Measurements from ENCODE around the gene KLHL33.

DNA sequence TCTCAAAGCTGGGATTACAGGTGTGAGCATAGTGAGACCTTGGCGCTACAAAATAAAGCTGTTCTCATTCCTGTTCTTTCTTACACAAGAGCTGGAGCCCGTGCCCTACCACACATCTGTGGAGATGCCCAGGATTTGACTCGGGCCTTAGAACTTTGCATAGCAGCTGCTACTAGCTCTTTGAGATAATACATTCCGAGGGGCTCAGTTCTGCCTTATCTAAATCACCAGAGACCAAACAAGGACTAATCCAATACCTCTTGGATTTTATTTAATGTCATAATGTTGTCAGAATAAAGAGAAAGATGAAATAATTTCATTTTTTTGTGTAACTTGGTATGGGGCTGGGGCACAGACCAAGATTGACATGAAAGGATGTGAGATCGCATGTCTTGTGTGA, 40.8 kb upstream of the KLHL33 start:
- TF ChIP-seq, protein P1, sequence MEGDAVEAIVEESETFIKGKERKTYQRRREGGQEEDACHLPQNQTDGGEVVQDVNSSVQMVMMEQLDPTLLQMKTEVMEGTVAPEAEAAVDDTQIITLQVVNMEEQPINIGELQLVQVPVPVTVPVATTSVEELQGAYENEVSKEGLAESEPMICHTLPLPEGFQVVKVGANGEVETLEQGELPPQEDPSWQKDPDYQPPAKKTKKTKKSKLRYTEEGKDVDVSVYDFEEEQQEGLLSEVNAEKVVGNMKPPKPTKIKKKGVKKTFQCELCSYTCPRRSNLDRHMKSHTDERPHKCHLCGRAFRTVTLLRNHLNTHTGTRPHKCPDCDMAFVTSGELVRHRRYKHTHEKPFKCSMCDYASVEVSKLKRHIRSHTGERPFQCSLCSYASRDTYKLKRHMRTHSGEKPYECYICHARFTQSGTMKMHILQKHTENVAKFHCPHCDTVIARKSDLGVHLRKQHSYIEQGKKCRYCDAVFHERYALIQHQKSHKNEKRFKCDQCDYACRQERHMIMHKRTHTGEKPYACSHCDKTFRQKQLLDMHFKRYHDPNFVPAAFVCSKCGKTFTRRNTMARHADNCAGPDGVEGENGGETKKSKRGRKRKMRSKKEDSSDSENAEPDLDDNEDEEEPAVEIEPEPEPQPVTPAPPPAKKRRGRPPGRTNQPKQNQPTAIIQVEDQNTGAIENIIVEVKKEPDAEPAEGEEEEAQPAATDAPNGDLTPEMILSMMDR (IDR thresholded peaks at IDR 0.05; ENCODE audit: poor library complexity, severe bottlenecking) = no peak
- TF ChIP-seq EP300 (conservative IDR thresholded peaks at IDR 0.05; ENCODE audit: poor library complexity, severe bottlenecking) = no peak
- no peak for TF ChIP-seq EZH2 (IDR thresholded peaks at IDR 0.05; ENCODE audit: borderline replicate concordance, insufficient read depth, low read length, poor library complexity, severe bottlenecking)
- TF ChIP-seq RAD21 (conservative IDR thresholded peaks at IDR 0.05) = no peak
- TF ChIP-seq POLR2AphosphoS5 (IDR thresholded peaks at IDR 0.05) = no peak

All from neural cell (in vitro differentiated cells).